IMR-90 (cell line): ENCODE data around the gene WASL. TPM values are rescaled to one million over a fixed set of nuclear protein-coding genes. Genes with fewer than 3 reads are reported as not detected.

Experiments
- ATAC-seq: fragments of 200-7000 bp; cut with Tn5 transposase; 2 replicates; pipeline ENCODE4 v1.9.1; 2020; ENCODE audit warnings: low read depth, mild to moderate bottlenecking, moderate library complexity
- BruUV-seq: library from RNA; stranded (reverse); fragments of 400-500 nt; replicated peaks from 2 replicates; lab custom pipeline; 2021; lab: Mats Ljungman, UMichigan
- CTCF ChIA-PET: fragments of 300-600 bp; formaldehyde crosslinking; extraction: SDS; loops from one replicate; lab custom pipeline; 2021; ENCODE audit warnings: antibody characterized with exemption; lab: Yijun Ruan, JAX
- POLR2A ChIA-PET: fragments of 300-600 bp; sonication (Branson Sonifier 250); formaldehyde crosslinking; loops from one replicate; lab custom pipeline; 2022; ENCODE audit warnings: antibody characterized with exemption; ENCODE audit not compliant: unreplicated experiment; lab: Charles Lee
- DNase-seq: peaks from one replicate; pipeline ENCODE4 v3.0.0; 2013
- H2AFZ ChIP-seq: replicated peaks from 2 replicates; pipeline ENCODE3; 2013; ENCODE audit warnings: low read length, mild to moderate bottlenecking; ENCODE audit not compliant: poor library complexity
- H2AK5ac ChIP-seq: 2 replicates; pipeline ENCODE4 v1.6.1; 2013; ENCODE audit warnings: low read depth, low read length, inconsistent platforms
- H2AK9ac ChIP-seq: replicated peaks from 2 replicates; pipeline ENCODE3; 2013; ENCODE audit warnings: mild to moderate bottlenecking, low read depth, low read length, moderate library complexity; ENCODE audit not compliant: poor library complexity
- H2BK120ac ChIP-seq: 2 replicates; pipeline ENCODE4 v1.6.1; 2013; ENCODE audit warnings: low read depth, low read length, inconsistent platforms
- H2BK15ac ChIP-seq: 3 replicates; pipeline ENCODE4 v1.6.1; 2013; ENCODE audit warnings: low read depth, low read length, inconsistent platforms
- H2BK20ac ChIP-seq: 2 replicates; pipeline ENCODE4 v1.6.1; 2013; ENCODE audit warnings: low read depth, mild to moderate bottlenecking, inconsistent platforms, low read length, moderate library complexity
- H2BK5ac ChIP-seq: 2 replicates; pipeline ENCODE4 v1.6.1; 2013; ENCODE audit warnings: mild to moderate bottlenecking, low read depth, low read length, inconsistent platforms; ENCODE audit not compliant: poor library complexity, severe bottlenecking
- H3K14ac ChIP-seq: replicated peaks from 2 replicates; pipeline ENCODE4 v1.6.1; 2013; ENCODE audit warnings: low read depth, low read length, inconsistent platforms
- H3K18ac ChIP-seq: 2 replicates; pipeline ENCODE4 v1.6.1; 2013; ENCODE audit warnings: low read depth, low read length, control low read depth
- H3K23ac ChIP-seq: 2 replicates; pipeline ENCODE4 v1.6.1; 2013; ENCODE audit warnings: low read depth, low read length, inconsistent platforms
- H3K27ac ChIP-seq: 2 replicates; pipeline ENCODE4 v1.5.1; 2013; ENCODE audit warnings: mild to moderate bottlenecking, control low read depth, low read length; ENCODE audit not compliant: insufficient read depth
- H3K27me3 ChIP-seq: 2 replicates; pipeline ENCODE4 v1.6.1; 2013; ENCODE audit warnings: low read length; ENCODE audit not compliant: control insufficient read depth, insufficient read depth
- H3K36me3 ChIP-seq: 2 replicates; pipeline ENCODE4 v1.6.1; 2013; ENCODE audit warnings: low read length, mixed read lengths; ENCODE audit not compliant: control insufficient read depth, insufficient read depth
- H3K4ac ChIP-seq: 2 replicates; pipeline ENCODE4 v1.6.1; 2013; ENCODE audit warnings: low read depth, low read length, inconsistent platforms
- H3K4me1 ChIP-seq: 2 replicates; pipeline ENCODE4 v1.6.1; 2013; ENCODE audit warnings: low read length, mixed read lengths; ENCODE audit not compliant: control insufficient read depth, insufficient read depth
- H3K4me2 ChIP-seq: 2 replicates; pipeline ENCODE4 v1.6.1; 2013; ENCODE audit warnings: low read depth, mild to moderate bottlenecking, control low read depth, low read length, moderate library complexity
- H3K4me3 ChIP-seq: 2 replicates; pipeline ENCODE4 v1.5.1; 2013; ENCODE audit warnings: low read depth, mild to moderate bottlenecking, control low read depth, low read length, moderate library complexity; ENCODE audit not compliant: insufficient read depth
- H3K56ac ChIP-seq: 2 replicates; pipeline ENCODE4 v1.6.1; 2013; ENCODE audit warnings: low read length, inconsistent platforms; ENCODE audit not compliant: insufficient read depth; ENCODE audit errors: extremely low read depth
- H3K79me1 ChIP-seq, 2 experiments: 2 replicates each; pipeline ENCODE4 v1.6.1; 2013; ENCODE audit warnings: low read length in 2 of 2, inconsistent platforms in 1 of 2, low read depth in 1 of 2
- H3K9ac ChIP-seq: 2 replicates; pipeline ENCODE4 v1.6.1; 2013; ENCODE audit warnings: low read depth, low read length, control low read depth
- H3K9me1 ChIP-seq: 2 replicates; pipeline ENCODE4 v1.6.1; 2013; ENCODE audit warnings: low read length, inconsistent platforms; ENCODE audit not compliant: insufficient read depth
- H3K9me3 ChIP-seq: 2 replicates; pipeline ENCODE4 v1.6.1; 2013; ENCODE audit warnings: low read length; ENCODE audit not compliant: control insufficient read depth, insufficient read depth
- H4K20me1 ChIP-seq: 2 replicates; pipeline ENCODE4 v1.6.1; 2013; ENCODE audit warnings: low read length, inconsistent platforms; ENCODE audit not compliant: insufficient read depth
- H4K5ac ChIP-seq: 2 replicates; pipeline ENCODE4 v1.6.1; 2013; ENCODE audit warnings: mild to moderate bottlenecking, low read depth, low read length, control low read depth
- H4K8ac ChIP-seq, 2 experiments: 2 replicates each; pipeline ENCODE4 v1.6.1; 2013; ENCODE audit warnings: low read depth in 2 of 2, low read length in 2 of 2, control low read depth in 1 of 2, inconsistent platforms in 1 of 2
- H4K91ac ChIP-seq: 2 replicates; pipeline ENCODE4 v1.6.1; 2013; ENCODE audit warnings: low read depth, low read length, inconsistent platforms; ENCODE audit not compliant: insufficient read depth
- BHLHE40 ChIP-seq: fragments of 150-350 bp; IDR thresholded peaks from 2 replicates; pipeline ENCODE4 v1.6.1; 2016; ENCODE audit warnings: mild to moderate bottlenecking, low read depth, low read length
- CEBPB ChIP-seq: IDR thresholded peaks from 2 replicates; pipeline ENCODE4 v1.6.1; 2012; ENCODE audit warnings: low read depth, low read length, improper control_type of control experiment
- CHD1 ChIP-seq: IDR thresholded peaks from 2 replicates; pipeline ENCODE4 v1.6.1; 2012; ENCODE audit warnings: low read depth, low read length, improper control_type of control experiment
- CTCF ChIP-seq: conservative IDR thresholded peaks from 2 replicates; pipeline ENCODE4 v1.5.1; 2012; ENCODE audit warnings: mild to moderate bottlenecking, low read depth, low read length, improper control_type of control experiment
- FOS ChIP-seq: fragments of 150-350 bp; IDR thresholded peaks from 2 replicates; pipeline ENCODE4 v1.6.1; 2016; ENCODE audit warnings: low read depth, low read length
- MAFK ChIP-seq: IDR thresholded peaks from 2 replicates; pipeline ENCODE4 v1.6.1; 2012; ENCODE audit warnings: low read depth, low read length, improper control_type of control experiment
- MXI1 ChIP-seq: IDR thresholded peaks from 2 replicates; pipeline ENCODE4 v1.6.1; 2012; ENCODE audit warnings: low read depth, mild to moderate bottlenecking, low read length, moderate library complexity, borderline replicate concordance
- RCOR1 ChIP-seq: IDR thresholded peaks from 2 replicates; pipeline ENCODE4 v1.6.1; 2012; ENCODE audit warnings: mild to moderate bottlenecking, low read length, improper control_type of control experiment; ENCODE audit not compliant: insufficient replicate concordance
- RFX5 ChIP-seq: IDR thresholded peaks from 2 replicates; pipeline ENCODE4 v1.8.0; 2012; ENCODE audit warnings: low read depth, mild to moderate bottlenecking, low read length, moderate library complexity
- WGBS, 2 experiments: methylation state at CpG; one replicate each; pipeline versions ENCODE4 v1.1.5 to v1.1.7; 2013; ENCODE audit warnings: missing lambda C conversion rate in 2 of 2; ENCODE audit not compliant: insufficient read length in 1 of 2; ENCODE audit errors: extremely low coverage in 2 of 2; 5-methylcytosine and 5-hydroxymethylcytosine counted together
- dilution Hi-C: fragments of 300-500 bp; cut with HindIII; formaldehyde crosslinking; loops from one replicate; pipeline ENCODE4 v1.14.3; 2018; ENCODE audit warnings: low sequenced_read_pairs; ENCODE audit not compliant: unreplicated experiment
- in situ Hi-C: fragments of 300-500 bp; cut with MboI; formaldehyde crosslinking; loops from 3 replicates; pipeline ENCODE4 v1.14.3; 2019; ENCODE audit warnings: low sequenced_read_pairs, inconsistent platforms, mixed read lengths
- intact Hi-C: fragments of 100-400 bp; cut with micrococcal nuclease; formaldehyde crosslinking; loops from 2 replicates; pipeline ENCODE4 v1.10.0; 2022
- polyA plus RNA-seq, 3 experiments: library from polyadenylated mRNA; depleted of rRNA; stranded (reverse); fragments of >200 nt; gene quantifications; 2 replicates each; pipeline ENCODE4 v1.2.3, GENCODE V29; 2012; ENCODE audit warnings: low replicate concordance in 1 of 3
- total RNA-seq: library from RNA; depleted of rRNA; stranded (reverse); fragments of >200 nt; gene quantifications from 2 replicates; pipeline ENCODE4 v1.2.3, GENCODE V29; 2012

WASL gene
- total and polyA plus RNA-seq, 2 of the 4 experiments (the other 2 are of a cell fraction): 2.3 to 7.9 TPM

GRCh38 chr7:123754271-123754871 lies 5.6 kb upstream of the WASL start:
- no peaks in the 10 kb centered on the region for H3K79me1 ChIP-seq
- no peak overlapping the region for H2BK120ac ChIP-seq
- dilution Hi-C loops (no loop called here), in situ Hi-C loops (no loop called here), intact Hi-C loops (loop anchor here (5.0 kb wide), 1 partner anchor 43 kb away; no protein-coding TSS in a partner anchor)
- no peak overlapping the region for H4K8ac ChIP-seq
- no peak overlapping the region for H2AFZ ChIP-seq
- no peak overlapping the region for H3K56ac ChIP-seq
- H3K4me2 ChIP-seq: no peak overlapping the region
- H3K4me3 ChIP-seq: no peak overlapping the region
- H2BK20ac ChIP-seq: no peak overlapping the region
- no peaks in the 10 kb centered on the region for H3K9me3 ChIP-seq
- POLR2A ChIA-PET: no interaction called here
- H3K4ac ChIP-seq: no peak overlapping the region
- H4K20me1 ChIP-seq: no peaks in the 10 kb centered on the region
- no peak overlapping the region for H2BK5ac ChIP-seq
- no peak overlapping the region for H2BK15ac ChIP-seq
- no peak overlapping the region for H2AK9ac ChIP-seq
- no peaks in the 10 kb centered on the region for H3K4me1 ChIP-seq
- H3K9ac ChIP-seq: no peak overlapping the region
- no peak overlapping the region for H2AK5ac ChIP-seq
- no peak overlapping the region for H4K5ac ChIP-seq
- no peaks in the 10 kb centered on the region for H3K36me3 ChIP-seq
- no peak for DNase-seq
- whole genome bisulfite sequencing, 2 experiments: no CpG with 5 or more reads among the region's 3 CpGs
- H3K14ac ChIP-seq: no peak overlapping the region
- CTCF ChIA-PET: no interaction called here
- TF ChIP-seq RFX5: no peak
- no peak for TF ChIP-seq MXI1
- TF ChIP-seq BHLHE40: no peak
- TF ChIP-seq CEBPB: no peak
- no peak for TF ChIP-seq CHD1
- no peak for TF ChIP-seq RCOR1
- TF ChIP-seq CTCF: no peak
- TF ChIP-seq MAFK: no peak
- TF ChIP-seq FOS: no peak
- no peaks in the 10 kb centered on the region for H3K27me3 ChIP-seq
- no peak for ATAC-seq
- H3K23ac ChIP-seq: no peak overlapping the region
- no peak overlapping the region for H4K91ac ChIP-seq
- BruUV-seq: no TSS peak
- H3K18ac ChIP-seq: no peak overlapping the region
- H3K9me1 ChIP-seq: no peaks in the 10 kb centered on the region
- H3K27ac ChIP-seq: no peak overlapping the region
